Osteoblast (primary cell): Measurements from ENCODE around the gene CACNG7. TPM values are rescaled to one million over a fixed set of nuclear protein-coding genes. Genes with fewer than 3 reads are reported as not detected.
A peak's percentile ranks its signal among the peaks of the same experiment; 100 is the strongest.

Experiments used
- DNase-seq: peaks from one replicate; pipeline ENCODE4 v3.0.0; 2011; ENCODE audit warnings: low spot score, mixed read lengths; ENCODE audit not compliant: insufficient read length; ENCODE audit errors: missing footprints
- H2AFZ ChIP-seq: 2 replicates; pipeline ENCODE4 v1.6.0; 2011; ENCODE audit warnings: mild to moderate bottlenecking, low read length
- H3K27ac ChIP-seq: 2 replicates; pipeline ENCODE4 v1.5.1; 2011; ENCODE audit warnings: mild to moderate bottlenecking, low read depth, low read length, moderate library complexity
- H3K27me3 ChIP-seq: 2 replicates; pipeline ENCODE4 v1.6.0; 2012; ENCODE audit warnings: mild to moderate bottlenecking, control low read depth, inconsistent platforms, low read length, moderate library complexity; ENCODE audit not compliant: insufficient read depth
- H3K36me3 ChIP-seq: 2 replicates; pipeline ENCODE4 v1.5.1; 2011; ENCODE audit warnings: mild to moderate bottlenecking, low read length, control low read depth, moderate library complexity; ENCODE audit not compliant: insufficient read depth
- H3K4me1 ChIP-seq: 2 replicates; pipeline ENCODE4 v1.5.1; 2011; ENCODE audit warnings: mild to moderate bottlenecking, low read length, control low read depth, moderate library complexity; ENCODE audit not compliant: insufficient read depth
- H3K4me2 ChIP-seq: 2 replicates; pipeline ENCODE4 v1.6.0; 2011; ENCODE audit warnings: mild to moderate bottlenecking, low read length; ENCODE audit not compliant: insufficient read depth
- H3K4me3 ChIP-seq: fragments of 200-600 bp; sonication (generic); 3 replicates; pipeline ENCODE4 v1.5.1; 2012; ENCODE audit warnings: mild to moderate bottlenecking, low read length, inconsistent platforms; ENCODE audit not compliant: insufficient read depth
- H3K79me2 ChIP-seq: 2 replicates; pipeline ENCODE4 v1.6.0; 2012; ENCODE audit warnings: mild to moderate bottlenecking, low read length, control low read depth, inconsistent platforms; ENCODE audit not compliant: insufficient read depth
- H3K9me3 ChIP-seq: 2 replicates; pipeline ENCODE4 v1.5.1; 2011; ENCODE audit warnings: low read depth, low read length, control low read depth
- H4K20me1 ChIP-seq: 2 replicates; pipeline ENCODE4 v1.6.0; 2012; ENCODE audit warnings: mild to moderate bottlenecking, low read length, control low read depth; ENCODE audit not compliant: insufficient read depth
- total RNA-seq: library from RNA; depleted of rRNA; stranded (reverse); fragments of >200 nt; gene quantifications from 2 replicates; pipeline ENCODE4 v1.2.3, GENCODE V29; 2012
- TF ChIP-seq, protein P1 (sequence below): IDR thresholded peaks from 2 replicates; pipeline ENCODE4 v1.5.1; 2011; ENCODE audit warnings: mild to moderate bottlenecking, low read depth, low read length, moderate library complexity; ENCODE audit errors: extremely low read depth

Gene CACNG7
- total RNA-seq, 1 donor = not detected

DNA sequence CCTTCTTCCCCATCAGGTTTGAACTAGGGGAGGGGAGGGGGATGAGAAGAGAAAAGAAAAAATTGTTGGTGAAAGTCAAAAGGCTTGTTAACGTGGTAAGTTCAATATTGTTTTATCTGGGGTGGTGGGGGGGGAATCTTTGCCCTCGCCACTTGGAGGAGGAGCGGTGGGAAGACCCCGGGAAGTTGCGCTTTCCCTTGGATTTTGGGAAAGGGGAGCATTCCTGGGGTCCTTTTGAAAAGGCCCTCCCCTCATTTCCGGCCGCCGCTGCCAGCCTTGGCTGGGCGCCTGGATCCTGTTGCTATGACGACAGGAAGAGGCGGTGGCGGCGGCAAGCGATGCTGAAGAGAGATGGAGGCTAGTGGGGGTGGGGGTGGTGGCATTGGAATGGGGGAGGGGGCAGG is 49.1 kb downstream of the CACNG7 start:
- H3K27me3 ChIP-seq = peaks cover 55% of the 10 kb centered on the region
- peak; percentile 65 for DNase-seq

DNA sequence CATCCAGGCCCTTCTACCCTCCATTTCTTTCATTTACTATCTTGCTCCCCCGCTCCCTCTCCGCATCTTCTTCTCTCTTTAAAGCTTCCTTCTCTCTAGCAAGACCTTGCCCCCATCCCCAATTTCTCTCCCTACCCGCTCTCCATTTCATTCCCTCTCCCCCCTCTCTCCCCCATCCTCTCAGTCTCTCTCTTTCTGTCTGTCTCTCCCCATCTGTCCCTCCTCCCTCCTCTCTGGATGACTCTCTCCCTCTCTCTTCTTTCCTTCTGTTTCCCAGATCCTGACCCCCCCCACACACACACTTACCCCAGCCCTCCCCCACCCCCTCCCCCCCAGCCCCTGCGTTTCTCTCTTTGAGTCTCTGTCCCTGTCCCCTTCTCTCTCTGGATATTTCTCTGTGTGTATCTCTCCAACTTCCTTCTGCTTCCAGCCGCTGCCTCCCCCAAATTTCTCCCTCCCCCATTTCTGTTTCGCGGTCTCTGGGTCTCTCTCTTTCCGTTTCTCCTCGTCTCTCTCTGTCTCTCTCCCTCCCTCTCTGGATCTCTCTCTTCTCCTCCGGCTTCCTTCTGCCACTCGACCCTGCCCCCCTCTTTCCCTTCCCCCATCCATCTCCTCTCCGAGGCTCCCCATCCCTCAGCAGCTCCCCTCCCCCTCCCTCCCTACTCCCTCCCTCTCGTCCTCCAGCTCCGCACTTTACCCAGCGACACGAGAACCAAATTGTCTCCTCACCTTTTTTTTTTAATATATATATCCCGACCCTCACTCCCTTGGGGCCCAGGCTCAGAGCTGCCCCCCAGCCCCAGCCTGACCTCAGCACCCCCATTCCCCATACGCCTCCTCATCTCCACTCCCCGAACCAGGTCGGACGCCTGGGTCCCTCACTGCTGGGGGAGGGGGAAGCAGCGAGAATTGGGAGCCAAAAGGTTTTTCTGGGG is 50.0 kb downstream of the CACNG7 start:
- peaks cover 64% of the 10 kb centered on the region for H3K27me3 ChIP-seq
- no peaks in the 10 kb centered on the region for H4K20me1 ChIP-seq
- no peak overlapping the region for H3K4me2 ChIP-seq
- no peaks in the 10 kb centered on the region for H3K4me1 ChIP-seq
- no peaks in the 10 kb centered on the region for H3K9me3 ChIP-seq
- peak; percentile 52 for DNase-seq
- no peaks in the 10 kb centered on the region for H3K79me2 ChIP-seq
- H3K36me3 ChIP-seq = no peaks in the 10 kb centered on the region
- H3K4me3 ChIP-seq = no peak overlapping the region
- TF ChIP-seq, protein P1, sequence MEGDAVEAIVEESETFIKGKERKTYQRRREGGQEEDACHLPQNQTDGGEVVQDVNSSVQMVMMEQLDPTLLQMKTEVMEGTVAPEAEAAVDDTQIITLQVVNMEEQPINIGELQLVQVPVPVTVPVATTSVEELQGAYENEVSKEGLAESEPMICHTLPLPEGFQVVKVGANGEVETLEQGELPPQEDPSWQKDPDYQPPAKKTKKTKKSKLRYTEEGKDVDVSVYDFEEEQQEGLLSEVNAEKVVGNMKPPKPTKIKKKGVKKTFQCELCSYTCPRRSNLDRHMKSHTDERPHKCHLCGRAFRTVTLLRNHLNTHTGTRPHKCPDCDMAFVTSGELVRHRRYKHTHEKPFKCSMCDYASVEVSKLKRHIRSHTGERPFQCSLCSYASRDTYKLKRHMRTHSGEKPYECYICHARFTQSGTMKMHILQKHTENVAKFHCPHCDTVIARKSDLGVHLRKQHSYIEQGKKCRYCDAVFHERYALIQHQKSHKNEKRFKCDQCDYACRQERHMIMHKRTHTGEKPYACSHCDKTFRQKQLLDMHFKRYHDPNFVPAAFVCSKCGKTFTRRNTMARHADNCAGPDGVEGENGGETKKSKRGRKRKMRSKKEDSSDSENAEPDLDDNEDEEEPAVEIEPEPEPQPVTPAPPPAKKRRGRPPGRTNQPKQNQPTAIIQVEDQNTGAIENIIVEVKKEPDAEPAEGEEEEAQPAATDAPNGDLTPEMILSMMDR = no peak
- H3K27ac ChIP-seq = no peak overlapping the region
- no peak overlapping the region for H2AFZ ChIP-seq

More for the DNA sequence above, 49.1 kb downstream of the CACNG7 start:
- TF ChIP-seq, protein P1 = no peak
- H4K20me1 ChIP-seq = no peaks in the 10 kb centered on the region
- H3K27ac ChIP-seq = no peak overlapping the region
- H3K4me2 ChIP-seq = no peak overlapping the region
- H3K36me3 ChIP-seq = no peaks in the 10 kb centered on the region
- H2AFZ ChIP-seq = no peak overlapping the region
- H3K9me3 ChIP-seq = no peaks in the 10 kb centered on the region
- no peaks in the 10 kb centered on the region for H3K4me1 ChIP-seq
- H3K4me3 ChIP-seq = no peak overlapping the region
- H3K79me2 ChIP-seq = no peaks in the 10 kb centered on the region

DNA sequence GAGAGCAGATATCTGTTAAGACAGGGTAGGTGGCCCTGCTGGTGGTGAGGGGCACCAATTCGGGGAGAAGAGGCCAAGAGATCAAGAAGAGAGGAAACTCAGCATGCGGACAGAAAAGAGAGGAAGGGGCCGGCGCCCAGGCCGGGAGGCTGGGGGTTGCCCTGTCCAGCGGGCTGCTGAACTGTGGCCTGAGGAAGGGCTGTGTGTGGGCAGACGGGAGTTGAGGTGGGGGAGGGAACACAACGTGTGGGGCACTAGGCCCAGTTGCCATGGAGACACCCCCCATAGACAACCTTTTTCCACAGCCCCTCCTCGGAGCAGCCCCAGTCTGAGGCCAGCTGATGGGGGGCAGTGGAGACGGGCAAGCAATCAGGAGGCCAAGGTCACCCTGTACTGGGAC is 51.1 kb downstream of the CACNG7 start:
- H4K20me1 ChIP-seq = no peaks in the 10 kb centered on the region
- H3K27me3 ChIP-seq = peaks cover 68% of the 10 kb centered on the region
- no peak overlapping the region for H3K4me2 ChIP-seq
- no peaks in the 10 kb centered on the region for H3K4me1 ChIP-seq
- TF ChIP-seq, protein P1 = no peak
- no peak overlapping the region for H3K27ac ChIP-seq
- no peaks in the 10 kb centered on the region for H3K79me2 ChIP-seq
- H3K9me3 ChIP-seq = no peaks in the 10 kb centered on the region
- H2AFZ ChIP-seq = no peak overlapping the region
- no peak overlapping the region for H3K4me3 ChIP-seq
- H3K36me3 ChIP-seq = no peaks in the 10 kb centered on the region
- DNase-seq = peak; percentile 81

DNA sequence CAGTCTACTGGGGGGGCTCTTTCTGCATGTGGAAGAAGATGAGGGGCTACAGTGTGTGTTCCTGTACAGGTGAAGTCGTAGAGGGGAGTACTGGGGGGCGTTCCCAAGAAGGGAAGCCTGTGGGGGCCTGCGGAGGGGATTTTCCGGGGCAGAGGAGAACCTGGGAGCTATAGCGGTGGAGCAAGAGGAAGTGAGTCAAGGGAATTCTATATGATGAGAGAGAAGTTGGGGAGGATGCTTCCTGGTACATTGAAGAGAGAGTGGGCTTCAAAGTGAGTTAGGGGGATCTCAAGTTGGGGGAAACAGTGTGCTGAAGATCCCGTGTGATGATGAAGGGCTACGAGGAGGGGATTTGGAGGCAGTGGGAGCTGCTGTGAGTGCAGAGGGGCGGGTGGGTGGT is 51.8 kb downstream of the CACNG7 start:
- Histone ChIP-seq H3K4me3 (no peak overlapping the region), H4K20me1 (no peaks in the 10 kb centered on the region), H3K79me2 (no peaks in the 10 kb centered on the region), H3K4me1 (no peaks in the 10 kb centered on the region), H3K36me3 (no peaks in the 10 kb centered on the region), H3K27ac (no peak overlapping the region), H3K27me3 (peaks cover 68% of the 10 kb centered on the region), H2AFZ (no peak overlapping the region), H3K9me3 (no peaks in the 10 kb centered on the region), H3K4me2 (no peak overlapping the region)
- TF ChIP-seq, protein P1 = no peak
- DNase-seq = peak; percentile 68
